Activated T-cell treated with anti-CD3 and anti-CD28 coated beads, Interleukin-2, amount 50 U/mL, for 72 hours (primary cell): Measurements from ENCODE around the gene LHX2. TPM values are rescaled to one million over a fixed set of nuclear protein-coding genes. Genes with fewer than 3 reads are reported as not detected.

Experiments
- ATAC-seq, 2 donors: fragments of 150-1000 bp; cut with Tn5 transposase; replicated peaks in 1 of 2; 2 replicates each; pipeline ENCODE4 v1.10.0; 2021; ENCODE audit warnings: moderate library complexity in 2 of 2, mild to moderate bottlenecking in 1 of 2
- DNase-seq, 2 donors: peaks; one replicate each; pipeline ENCODE4 v3.0.0; 2021 to 2022; ENCODE audit warnings: mixed read lengths in 1 of 2
- H3K27ac Mint-ChIP-seq: one replicate; pipeline ENCODE4 v1.8.0; 2022; ENCODE audit warnings: mild to moderate bottlenecking, moderate library complexity, mixed read lengths
- H3K27me3 Mint-ChIP-seq: one replicate; pipeline ENCODE4 v1.8.0; 2022; ENCODE audit warnings: low read depth, mixed read lengths
- H3K36me3 Mint-ChIP-seq, 2 donors: one replicate each; pipeline ENCODE4 v1.8.0; 2022; ENCODE audit warnings: mixed read lengths in 2 of 2, mild to moderate bottlenecking in 1 of 2; ENCODE audit not compliant: insufficient read depth in 2 of 2
- H3K4me1 Mint-ChIP-seq: one replicate; pipeline ENCODE4 v1.8.0; 2022; ENCODE audit warnings: low read depth, mixed read lengths
- H3K4me3 Mint-ChIP-seq, 2 donors: one replicate each; pipeline ENCODE4 v1.8.0; 2022; ENCODE audit warnings: mild to moderate bottlenecking in 2 of 2, mixed read lengths in 2 of 2, moderate library complexity in 2 of 2
- H3K9me3 Mint-ChIP-seq, 2 donors: one replicate each; pipeline ENCODE4 v1.8.0; 2022; ENCODE audit warnings: mixed read lengths in 2 of 2
- total RNA-seq, 2 donors: library from RNA; stranded (reverse); gene quantifications; one replicate each; pipeline ENCODE4 v1.2.3, GENCODE V29; 2022

The LHX2 gene
- total RNA-seq, 2 donors from 2014 or later: not detected

DNA sequence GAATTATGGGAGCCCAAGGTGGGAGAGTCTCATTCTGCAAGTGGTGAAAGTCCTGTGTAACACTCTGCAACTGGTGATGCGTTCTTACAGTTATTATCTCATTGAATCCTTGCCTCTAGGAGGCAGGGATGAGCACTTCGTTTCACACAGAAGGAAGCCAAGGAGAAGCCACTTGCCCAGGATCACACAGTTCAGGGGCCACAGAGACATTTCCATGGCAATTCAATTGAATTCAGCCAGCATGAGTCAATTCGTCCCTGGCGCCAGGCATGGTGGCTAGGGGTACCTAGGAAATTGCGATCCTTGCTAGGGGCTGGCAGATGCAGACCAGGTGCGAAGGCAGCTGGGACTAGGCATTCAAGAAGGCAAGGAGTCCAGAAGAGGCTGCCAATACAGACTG, 26.2 kb downstream of the LHX2 start:
- Mint-ChIP-seq H3K4me3 (no peak overlapping the region), H3K9me3 (no peaks in the 10 kb centered on the region), H3K27ac (no peak overlapping the region), H3K4me1 (peaks cover 27% of the 10 kb centered on the region), H3K36me3 (no peaks in the 10 kb centered on the region), H3K27me3 (peaks cover 89% of the 10 kb centered on the region)
- ATAC-seq (no peak), DNase-seq (no peak)

- Mint-ChIP-seq H3K27ac (no peak overlapping the region), H3K4me3 (no peak overlapping the region), H3K4me1 (peaks cover 27% of the 10 kb centered on the region), H3K27me3 (peaks cover 87% of the 10 kb centered on the region), H3K9me3 (no peaks in the 10 kb centered on the region), H3K36me3 (no peaks in the 10 kb centered on the region)
- ATAC-seq (no peak), DNase-seq (no peak)
Observed at GRCh38 chr9:124038239-124038638, 26.7 kb downstream of the LHX2 start.

- DNase-seq: no peak
- ATAC-seq: no peak
- Mint-ChIP-seq H3K9me3 (no peaks in the 10 kb centered on the region), H3K36me3 (no peaks in the 10 kb centered on the region), H3K27me3 (peaks cover 85% of the 10 kb centered on the region), H3K4me1 (peaks cover 27% of the 10 kb centered on the region), H3K4me3 (peak overlapping the region in 1 of 2 donors; percentile 31), H3K27ac (no peak overlapping the region)
Observed at GRCh38 chr9:124038790-124039633, 27.4 kb downstream of the LHX2 start.

DNA sequence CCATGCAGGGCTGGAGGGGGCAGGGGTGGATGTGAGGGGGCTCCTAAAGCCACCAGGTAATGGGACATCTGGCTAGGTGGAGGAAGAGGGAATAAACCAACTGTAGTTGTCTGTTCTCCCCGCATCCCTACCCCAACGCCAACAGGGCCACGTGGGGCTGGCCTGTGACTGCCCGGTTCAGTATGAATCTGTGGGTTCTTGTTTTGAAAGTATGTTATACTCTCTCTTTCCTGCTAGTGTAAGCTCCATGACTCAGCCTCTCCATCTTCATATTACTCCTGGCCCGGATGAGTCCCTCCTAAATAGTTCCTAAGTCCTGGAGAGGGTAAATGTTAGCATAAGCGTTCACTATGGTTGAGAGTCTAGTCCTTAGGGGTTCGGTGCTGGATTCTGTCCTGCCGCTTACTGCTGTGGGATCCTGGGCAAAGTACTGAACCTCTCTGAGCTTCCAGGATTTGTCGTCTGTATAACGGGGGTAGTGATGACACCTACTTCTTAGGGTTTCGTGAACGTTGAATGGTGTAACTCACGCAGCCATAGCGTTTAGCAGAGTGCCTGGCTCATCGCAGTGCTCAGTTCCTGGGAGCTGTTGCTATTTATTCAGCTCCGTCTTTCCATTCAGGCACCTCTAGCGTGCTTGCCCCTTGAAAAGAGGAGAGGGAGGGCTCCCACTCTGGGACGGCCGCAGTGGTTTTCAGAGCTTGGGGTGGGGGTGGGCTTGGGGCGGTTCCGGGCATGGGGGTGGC, 28.8 kb downstream of the LHX2 start:
- no peak overlapping the region for H3K27ac Mint-ChIP-seq
- ATAC-seq: peak; percentile 54 to 78
- no peaks in the 10 kb centered on the region for H3K9me3 Mint-ChIP-seq
- H3K4me1 Mint-ChIP-seq: peaks cover 27% of the 10 kb centered on the region
- H3K27me3 Mint-ChIP-seq: peaks cover 86% of the 10 kb centered on the region
- H3K36me3 Mint-ChIP-seq: no peaks in the 10 kb centered on the region
- H3K4me3 Mint-ChIP-seq: peak overlapping the region; percentile 26 to 50
- no peak for DNase-seq

DNA sequence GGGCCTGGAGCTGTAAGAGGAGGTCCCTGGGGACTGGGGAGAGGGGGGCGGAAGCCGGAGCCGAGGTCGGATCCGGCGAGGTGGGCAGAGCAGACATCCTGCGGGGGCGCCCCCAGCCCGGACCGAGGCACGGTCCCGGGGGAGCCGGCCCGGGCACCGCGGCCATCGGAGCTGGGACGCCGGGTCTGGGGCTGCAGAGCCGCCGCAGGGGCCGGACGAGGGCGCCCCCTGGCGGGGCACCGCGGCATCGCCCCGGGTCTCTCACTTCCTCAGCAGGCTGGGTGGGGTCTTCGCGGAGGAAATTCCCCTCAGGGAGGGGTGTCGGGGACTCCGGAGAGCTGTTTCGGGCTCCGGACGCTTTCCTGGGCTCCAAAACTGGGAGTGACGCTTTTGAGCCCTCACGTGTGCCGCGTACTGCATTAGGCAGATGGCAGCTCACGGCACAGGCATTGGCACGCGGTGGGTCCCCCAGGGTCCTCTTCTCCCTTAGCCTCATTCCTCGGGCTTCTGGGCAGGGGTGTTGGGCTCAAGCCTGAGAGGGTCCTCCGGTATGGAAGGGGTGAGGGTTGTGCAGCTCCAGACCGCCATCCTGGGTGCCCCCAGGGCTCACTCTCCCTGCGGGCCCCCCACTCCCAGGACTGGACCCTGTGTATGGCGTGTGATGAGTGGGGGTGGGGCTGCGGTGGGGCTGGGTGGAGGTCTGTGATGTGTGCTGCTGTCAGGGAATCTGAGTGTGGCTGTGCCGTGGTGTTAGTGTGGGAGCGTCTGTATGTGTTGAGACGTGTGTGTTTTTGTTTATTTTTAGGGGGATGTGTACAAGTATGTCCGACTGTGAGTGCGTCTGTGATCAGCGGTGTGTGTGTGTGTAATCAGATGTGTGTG, 29.6 kb downstream of the LHX2 start:
- H3K27me3 Mint-ChIP-seq: peaks cover 82% of the 10 kb centered on the region
- peaks cover 27% of the 10 kb centered on the region for H3K4me1 Mint-ChIP-seq
- peak; percentile 46 to 75 for DNase-seq
- peak; percentile 54 to 63 for ATAC-seq
- peak overlapping the region in 1 of 2 donors; percentile 61 for H3K4me3 Mint-ChIP-seq
- H3K9me3 Mint-ChIP-seq: no peaks in the 10 kb centered on the region
- no peaks in the 10 kb centered on the region for H3K36me3 Mint-ChIP-seq
- no peak overlapping the region for H3K27ac Mint-ChIP-seq

DNA sequence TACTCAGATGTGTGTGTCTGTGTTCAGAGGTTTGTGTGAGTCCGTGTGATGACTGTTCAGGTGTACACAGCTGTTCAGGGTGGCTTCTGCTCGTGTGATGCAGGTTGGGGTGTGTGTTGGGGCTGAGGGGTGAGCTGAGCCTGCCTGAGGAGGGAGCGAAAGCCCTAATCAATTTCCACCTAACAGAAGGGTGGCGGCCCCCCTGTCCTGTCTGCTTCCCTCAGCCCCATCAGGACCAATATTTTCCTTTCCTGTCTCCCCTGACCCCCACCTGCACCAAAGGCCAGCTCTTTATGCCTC, 30.2 kb downstream of the LHX2 start:
- no peaks in the 10 kb centered on the region for H3K9me3 Mint-ChIP-seq
- H3K27me3 Mint-ChIP-seq: peaks cover 83% of the 10 kb centered on the region
- H3K36me3 Mint-ChIP-seq: no peaks in the 10 kb centered on the region
- ATAC-seq (no peak), DNase-seq (no peak)
- peak overlapping the region in 1 of 2 donors; percentile 61 for H3K4me3 Mint-ChIP-seq
- no peak overlapping the region for H3K27ac Mint-ChIP-seq
- peaks cover 27% of the 10 kb centered on the region for H3K4me1 Mint-ChIP-seq

DNA sequence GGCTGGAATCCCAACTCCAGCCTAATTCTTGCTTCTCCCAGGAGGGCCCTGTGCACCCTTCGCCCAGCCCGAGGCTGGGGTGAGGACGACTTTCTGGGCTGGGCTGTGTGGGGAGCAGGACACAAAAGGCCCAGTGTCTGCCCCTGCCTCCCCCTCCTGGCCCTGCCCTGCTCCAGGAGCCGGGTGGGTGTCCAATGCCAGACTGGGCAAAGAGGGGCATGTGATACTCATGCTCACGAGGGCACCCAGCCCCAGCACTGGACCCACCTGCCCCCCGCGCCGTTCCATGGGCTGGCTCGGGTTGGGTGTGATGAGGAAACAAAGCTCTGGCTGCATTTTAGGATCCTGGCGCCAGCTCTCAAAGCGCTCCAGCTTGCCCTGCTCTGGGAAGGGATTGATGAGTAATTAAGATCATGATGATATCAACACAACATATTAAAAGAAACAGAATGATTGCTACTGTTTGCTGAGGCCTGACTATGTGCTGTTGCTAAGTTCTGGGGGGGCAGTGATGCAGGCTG, 30.7 kb downstream of the LHX2 start:
- DNase-seq: no peak
- peaks cover 83% of the 10 kb centered on the region for H3K27me3 Mint-ChIP-seq
- no peak overlapping the region for H3K4me3 Mint-ChIP-seq
- H3K27ac Mint-ChIP-seq: no peak overlapping the region
- no peak for ATAC-seq
- no peaks in the 10 kb centered on the region for H3K9me3 Mint-ChIP-seq
- H3K4me1 Mint-ChIP-seq: peaks cover 27% of the 10 kb centered on the region
- H3K36me3 Mint-ChIP-seq: no peaks in the 10 kb centered on the region

GRCh38 chr9:124044448-124044847, 32.9 kb downstream of the LHX2 start:
- Mint-ChIP-seq H3K9me3 (no peaks in the 10 kb centered on the region), H3K27ac (no peak overlapping the region), H3K27me3 (peaks cover 82% of the 10 kb centered on the region), H3K36me3 (no peaks in the 10 kb centered on the region), H3K4me3 (no peak overlapping the region), H3K4me1 (peaks cover 14% of the 10 kb centered on the region)
- ATAC-seq (no peak), DNase-seq (no peak)

DNA sequence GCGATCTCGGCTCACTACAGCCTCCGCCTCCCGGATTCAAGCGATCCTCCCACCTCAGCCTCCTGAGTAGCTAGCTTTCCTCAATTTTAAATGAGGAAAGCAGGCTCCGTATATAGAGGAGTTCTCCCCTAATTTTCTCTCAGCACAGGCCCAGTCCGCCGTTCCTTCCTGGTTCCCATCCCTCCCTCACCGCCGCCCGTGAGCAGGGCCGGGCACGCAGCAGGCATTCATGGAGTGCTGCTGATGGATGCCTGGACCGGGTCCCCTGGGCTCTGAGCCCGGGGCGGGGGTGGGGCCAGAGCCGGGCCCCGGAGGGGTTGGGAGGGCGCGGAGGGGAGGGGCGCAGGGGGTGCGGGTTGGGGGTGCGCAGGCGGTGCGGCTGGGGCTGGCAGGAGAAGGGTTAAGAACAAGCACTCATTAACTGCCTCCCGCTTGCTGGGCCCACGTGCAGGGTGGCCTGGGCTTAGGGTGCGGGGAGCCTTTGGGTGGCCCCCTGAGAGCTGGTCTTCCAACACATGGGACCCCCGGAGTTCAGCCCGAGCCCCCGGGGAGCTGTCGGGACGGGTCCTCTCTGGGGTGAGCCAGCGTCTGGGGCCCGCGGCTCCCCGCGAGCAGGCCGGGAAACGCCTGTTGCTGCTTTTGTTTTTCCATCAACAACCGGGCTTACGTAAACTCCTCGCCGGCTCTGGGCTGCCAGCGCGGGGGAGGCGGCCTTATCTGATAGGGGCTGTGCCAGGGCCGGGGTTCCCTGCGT, 33.7 kb downstream of the LHX2 start:
- Mint-ChIP-seq H3K27ac (no peak overlapping the region), H3K4me3 (no peak overlapping the region), H3K27me3 (peaks cover 74% of the 10 kb centered on the region), H3K9me3 (no peaks in the 10 kb centered on the region), H3K4me1 (peaks cover 10% of the 10 kb centered on the region), H3K36me3 (no peaks in the 10 kb centered on the region)
- ATAC-seq (peak; percentile 18 to 30), DNase-seq (peak in 1 of 2 donors; percentile 19)

- no peaks in the 10 kb centered on the region for H3K9me3 Mint-ChIP-seq
- H3K4me1 Mint-ChIP-seq: peaks cover 6% of the 10 kb centered on the region
- H3K27me3 Mint-ChIP-seq: peaks cover 74% of the 10 kb centered on the region
- no peaks in the 10 kb centered on the region for H3K36me3 Mint-ChIP-seq
- ATAC-seq: no peak
- no peak overlapping the region for H3K4me3 Mint-ChIP-seq
- H3K27ac Mint-ChIP-seq: no peak overlapping the region
- DNase-seq: no peak
Observed at GRCh38 chr9:124045830-124046177, 34.2 kb downstream of the LHX2 start.

GRCh38 chr9:124046189-124046588, 34.6 kb downstream of the LHX2 start:
- Mint-ChIP-seq H3K27me3 (peaks cover 78% of the 10 kb centered on the region), H3K4me1 (peaks cover 6% of the 10 kb centered on the region), H3K9me3 (no peaks in the 10 kb centered on the region), H3K27ac (no peak overlapping the region), H3K36me3 (no peaks in the 10 kb centered on the region), H3K4me3 (no peak overlapping the region)
- ATAC-seq: no peak
- DNase-seq: no peak

GRCh38 chr9:124047251-124047672, 35.7 kb downstream of the LHX2 start:
- Mint-ChIP-seq H3K36me3 (no peaks in the 10 kb centered on the region), H3K4me1 (no peaks in the 10 kb centered on the region), H3K27me3 (peaks cover 79% of the 10 kb centered on the region), H3K9me3 (no peaks in the 10 kb centered on the region), H3K4me3 (no peak overlapping the region), H3K27ac (no peak overlapping the region)
- ATAC-seq: no peak
- DNase-seq: no peak
